GM12878 (cell line): ENCODE measurements around the gene SSMEM1. TPM values are rescaled to one million over a fixed set of nuclear protein-coding genes. Genes with fewer than 3 reads are reported as not detected.

Experiments used
- ATAC-seq: fragments of 200-7000 bp; cut with Tn5 transposase; 3 replicates; pipeline ENCODE4 v1.9.1; 2020; ENCODE audit warnings: mild to moderate bottlenecking, moderate library complexity
- BruUV-seq: library from RNA; stranded (reverse); fragments of 400-500 nt; replicated peaks from 2 replicates; lab custom pipeline; 2021; lab: Mats Ljungman, UMichigan
- CTCF ChIA-PET: fragments of 300-600 bp; sonication (Branson Sonifier 250); formaldehyde crosslinking; extraction: SDS; loops from one replicate; lab custom pipeline; 2021; ENCODE audit warnings: inconsistent platforms; lab: Yijun Ruan, JAX
- POLR2A ChIA-PET: fragments of 350-600 bp; formaldehyde crosslinking; extraction: SDS; loops from one replicate; lab custom pipeline; 2021; ENCODE audit warnings: inconsistent platforms; lab: Charles Lee
- RAD21 ChIA-PET: fragments of 300-600 bp; sonication (Branson Sonifier 250); formaldehyde crosslinking; loops from one replicate; lab custom pipeline; 2023; ENCODE audit warnings: antibody characterized with exemption; ENCODE audit not compliant: unreplicated experiment; lab: Charles Lee
- SMC1A ChIA-PET: fragments of 300-600 bp; sonication (Branson Sonifier 250); formaldehyde crosslinking; loops from one replicate; lab custom pipeline; 2023; ENCODE audit not compliant: unreplicated experiment, uncharacterized antibody; lab: Charles Lee
- DNase-seq: peaks from one replicate; pipeline ENCODE4 v3.0.0-alpha.2; 2011; ENCODE audit warnings: low read depth, low spot score
- FAIRE-seq: peaks from 3 replicates; lab custom pipeline; 2011; peaks lifted over from hg19 to GRCh38; lab: Jason Lieb, UNC
- H2AFZ ChIP-seq: 2 replicates; pipeline ENCODE4 v1.6.0; 2011; ENCODE audit warnings: low read depth, low read length, control low read depth; ENCODE audit not compliant: control insufficient read depth
- H3K27ac ChIP-seq: 2 replicates; pipeline ENCODE4 v1.5.1; 2011; ENCODE audit warnings: control low read depth; ENCODE audit not compliant: control insufficient read depth, insufficient read depth
- H3K27me3 ChIP-seq, 2 experiments: replicated peaks in 1 of 2; 2 replicates each; pipeline versions ENCODE4 v1.6.0 to v1.6.1; 2011; ENCODE audit warnings: low read length in 1 of 2; ENCODE audit not compliant: control insufficient read depth in 2 of 2, insufficient read depth in 2 of 2
- H3K36me3 ChIP-seq, 2 experiments: 2 replicates each; pipeline ENCODE4 v1.5.1; 2011; ENCODE audit warnings: low read length in 1 of 2; ENCODE audit not compliant: control insufficient read depth in 2 of 2, insufficient read depth in 2 of 2
- H3K4me1 ChIP-seq: 2 replicates; pipeline ENCODE4 v1.6.1; 2011; ENCODE audit warnings: mild to moderate bottlenecking, low read length, moderate library complexity, mixed read lengths; ENCODE audit not compliant: control insufficient read depth, insufficient read depth
- H3K4me2 ChIP-seq: 2 replicates; pipeline ENCODE4 v1.6.0; 2011; ENCODE audit warnings: control low read depth; ENCODE audit not compliant: control insufficient read depth, insufficient read depth
- H3K4me3 ChIP-seq: fragments of 200-600 bp; sonication (generic); 2 replicates; pipeline ENCODE4 v1.5.1; 2016
- H3K79me2 ChIP-seq: 2 replicates; pipeline ENCODE4 v1.6.0; 2011; ENCODE audit warnings: low read length; ENCODE audit not compliant: control insufficient read depth, insufficient read depth
- H3K9ac ChIP-seq: 2 replicates; pipeline ENCODE4 v1.8.0; 2011; ENCODE audit warnings: low read length, control low read depth, mixed read lengths; ENCODE audit not compliant: control insufficient read depth, insufficient read depth
- H3K9me3 ChIP-seq: replicated peaks from 3 replicates; pipeline ENCODE4 v1.5.1; 2011; ENCODE audit warnings: mild to moderate bottlenecking, low read length; ENCODE audit not compliant: control insufficient read depth, insufficient read depth
- H4K20me1 ChIP-seq: 2 replicates; pipeline ENCODE4 v1.6.0; 2011; ENCODE audit not compliant: control insufficient read depth, insufficient read depth
- EED ChIP-seq: sonication (generic); IDR thresholded peaks from 2 replicates; pipeline ENCODE4 v1.6.1; 2016; ENCODE audit warnings: antibody characterized with exemption, low read depth
- EZH2 ChIP-seq: IDR thresholded peaks from 2 replicates; pipeline ENCODE4 v1.6.1; 2012; ENCODE audit warnings: low read depth, mild to moderate bottlenecking, control low read depth, inconsistent platforms, low read length, borderline replicate concordance; ENCODE audit not compliant: control insufficient read depth
- FOXM1 ChIP-seq: IDR thresholded peaks from 2 replicates; pipeline ENCODE4 v1.6.1; 2012; ENCODE audit warnings: low read depth, mild to moderate bottlenecking, inconsistent platforms, low read length, moderate library complexity
- MTA2 ChIP-seq: fragments of 450-650 bp; IDR thresholded peaks from 2 replicates; pipeline ENCODE4 v1.6.1; 2016; ENCODE audit warnings: low read depth, mild to moderate bottlenecking, moderate library complexity
- NBN ChIP-seq: fragments of 450-650 bp; IDR thresholded peaks from 2 replicates; pipeline ENCODE4 v1.6.1; 2016
- PAX8 ChIP-seq: fragments of 450-650 bp; IDR thresholded peaks from 2 replicates; pipeline ENCODE4 v1.6.1; 2017; ENCODE audit warnings: mild to moderate bottlenecking, moderate library complexity
- STAT3 ChIP-seq: IDR thresholded peaks from 2 replicates; pipeline ENCODE4 v1.6.1; 2011; ENCODE audit warnings: low read depth, low read length, improper control_type of control experiment
- TBL1XR1 ChIP-seq: IDR thresholded peaks from 2 replicates; pipeline ENCODE4 v1.6.1; 2012; ENCODE audit warnings: low read depth, low read length, improper control_type of control experiment
- TCF3 ChIP-seq: IDR thresholded peaks from 2 replicates; pipeline ENCODE4 v1.6.1; 2012; ENCODE audit warnings: low read depth, mild to moderate bottlenecking, low read length, borderline replicate concordance; ENCODE audit not compliant: insufficient read depth
- YY1 ChIP-seq: IDR thresholded peaks from 2 replicates; pipeline ENCODE4 v1.6.1; 2011; ENCODE audit warnings: low read depth, mild to moderate bottlenecking, low read length
- WGBS: methylation state at CpG from one replicate; pipeline ENCODE4 v1.1.6; 2016; ENCODE audit warnings: low lambda C conversion rate; ENCODE audit not compliant: insufficient replicate concordance, insufficient coverage; ENCODE audit errors: missing lambda C conversion rate; 5-methylcytosine and 5-hydroxymethylcytosine counted together
- in situ Hi-C: fragments of 300-500 bp; cut with MboI; formaldehyde crosslinking; loops from 9 replicates; pipeline ENCODE4 v1.14.3; 2018; ENCODE audit warnings: mixed read lengths
- intact Hi-C: fragments of 100-400 bp; cut with micrococcal nuclease; formaldehyde crosslinking; loops from one replicate; pipeline ENCODE4 v1.14.2; 2022; ENCODE audit not compliant: unreplicated experiment
- polyA plus RNA-seq, 11 experiments: library from polyadenylated mRNA; depleted of rRNA in 4 of 11; unstranded in 6 of 11; stranded (reverse) in 5 of 11; fragments of >200 nt; fragmentation: Nextera tagmentation in 4 of 11; fragmentation: Illumina TruSeq in 1 of 11; extraction: Ambion mirVana in 4 of 11; extraction: Trizol in 1 of 11; gene quantifications; 1 replicate in 1 of 11; 2 replicates in 10 of 11; pipeline versions ENCODE4 v1.2.1 to v1.2.3, GENCODE V29; 2011 to 2016; ENCODE audit warnings: inconsistent platforms in 2 of 11, missing spikeins in 2 of 11, low read depth in 1 of 11
- total RNA-seq, 4 experiments: library from RNA; depleted of rRNA in 3 of 4; stranded (reverse); fragments of >200 nt in 3 of 4; fragmentation: Illumina TruSeq in 1 of 4; extraction: Trizol in 1 of 4; gene quantifications; 2 replicates each; pipeline versions ENCODE4 v1.2.1 to v1.2.3, GENCODE V29; 2013 to 2021
- TF ChIP-seq, protein P1 (sequence below): fragments of 450-650 bp; IDR thresholded peaks from 2 replicates; pipeline ENCODE4 v1.6.1; 2017; ENCODE audit warnings: mild to moderate bottlenecking, low read depth, inconsistent platforms; ENCODE audit not compliant: poor library complexity, severe bottlenecking
- TF ChIP-seq, protein P2 (sequence below): fragments of 150-350 bp; IDR thresholded peaks from 2 replicates; pipeline ENCODE4 v1.6.1; 2014; ENCODE audit warnings: mild to moderate bottlenecking, low read depth, low read length
- TF ChIP-seq, protein P3 (sequence below): fragments of 450-650 bp; IDR thresholded peaks from 2 replicates; pipeline ENCODE4 v1.6.1; 2016; ENCODE audit warnings: mild to moderate bottlenecking

Gene SSMEM1
- total and polyA plus RNA-seq, 10 of the 15 experiments (the other 5 are each of a cell fraction or from before 2014, with no cell fraction given) = not detected

DNA sequence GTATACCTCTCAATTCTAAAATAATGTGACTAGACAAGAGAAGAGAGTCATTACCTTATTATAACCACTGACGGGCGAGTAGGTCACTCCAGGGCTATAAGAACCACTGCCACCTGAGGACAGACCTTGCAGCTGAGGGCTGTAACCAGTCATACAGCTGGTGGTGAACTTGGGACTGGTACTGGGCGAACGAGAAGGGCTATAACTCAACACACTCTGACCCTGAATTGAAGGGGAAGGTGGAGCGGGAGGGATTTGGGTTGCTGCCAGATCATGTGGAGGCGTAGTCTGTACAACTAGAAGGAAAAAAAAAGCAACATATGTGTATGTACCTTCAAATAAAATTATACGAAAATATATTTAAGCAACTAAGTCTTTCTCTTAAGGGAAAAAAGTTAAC lies 5.9 kb upstream of the SSMEM1 start:
- 83% methylated on average over 7 of the region's 7 CpGs for WGBS
- no peak overlapping the region for H3K9ac ChIP-seq
- H3K27me3 ChIP-seq = no peaks in the 10 kb centered on the region
- no peak overlapping the region for H2AFZ ChIP-seq
- SMC1A ChIA-PET = interaction anchor here (0.6 kb wide), 1 partner anchor 114 kb away, joined by 3 read pairs; no protein-coding TSS in a partner anchor
- H3K4me3 ChIP-seq = no peak overlapping the region
- no TSS peak for BruUV-seq
- no peak for FAIRE-seq
- no peak overlapping the region for H3K27ac ChIP-seq
- intact Hi-C loops = no loop called here
- peaks cover 1 to 33% of the 10 kb centered on the region in 2 experiments; a peak in 3 of 4 replicates for H3K36me3 ChIP-seq
- no peaks in the 10 kb centered on the region for H4K20me1 ChIP-seq
- no peak for DNase-seq
- H3K4me2 ChIP-seq = no peak overlapping the region
- POLR2A ChIA-PET = interaction anchor here (0.9 kb wide), 1 partner anchor 11 kb away, joined by 3 read pairs; no protein-coding TSS in a partner anchor
- peaks cover 12% of the 10 kb centered on the region for H3K79me2 ChIP-seq
- RAD21 ChIA-PET = no interaction called here
- TF ChIP-seq MTA2 (no peak), STAT3 (no peak), EZH2 (no peak), TCF3 (no peak), PAX8 (no peak), NBN (no peak), YY1 (no peak), FOXM1 (no peak), EED (no peak), TBL1XR1 (no peak)
- TF ChIP-seq, protein P1, sequence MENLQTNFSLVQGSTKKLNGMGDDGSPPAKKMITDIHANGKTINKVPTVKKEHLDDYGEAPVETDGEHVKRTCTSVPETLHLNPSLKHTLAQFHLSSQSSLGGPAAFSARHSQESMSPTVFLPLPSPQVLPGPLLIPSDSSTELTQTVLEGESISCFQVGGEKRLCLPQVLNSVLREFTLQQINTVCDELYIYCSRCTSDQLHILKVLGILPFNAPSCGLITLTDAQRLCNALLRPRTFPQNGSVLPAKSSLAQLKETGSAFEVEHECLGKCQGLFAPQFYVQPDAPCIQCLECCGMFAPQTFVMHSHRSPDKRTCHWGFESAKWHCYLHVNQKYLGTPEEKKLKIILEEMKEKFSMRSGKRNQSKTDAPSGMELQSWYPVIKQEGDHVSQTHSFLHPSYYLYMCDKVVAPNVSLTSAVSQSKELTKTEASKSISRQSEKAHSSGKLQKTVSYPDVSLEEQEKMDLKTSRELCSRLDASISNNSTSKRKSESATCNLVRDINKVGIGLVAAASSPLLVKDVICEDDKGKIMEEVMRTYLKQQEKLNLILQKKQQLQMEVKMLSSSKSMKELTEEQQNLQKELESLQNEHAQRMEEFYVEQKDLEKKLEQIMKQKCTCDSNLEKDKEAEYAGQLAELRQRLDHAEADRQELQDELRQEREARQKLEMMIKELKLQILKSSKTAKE = no peak
- TF ChIP-seq, protein P2, sequence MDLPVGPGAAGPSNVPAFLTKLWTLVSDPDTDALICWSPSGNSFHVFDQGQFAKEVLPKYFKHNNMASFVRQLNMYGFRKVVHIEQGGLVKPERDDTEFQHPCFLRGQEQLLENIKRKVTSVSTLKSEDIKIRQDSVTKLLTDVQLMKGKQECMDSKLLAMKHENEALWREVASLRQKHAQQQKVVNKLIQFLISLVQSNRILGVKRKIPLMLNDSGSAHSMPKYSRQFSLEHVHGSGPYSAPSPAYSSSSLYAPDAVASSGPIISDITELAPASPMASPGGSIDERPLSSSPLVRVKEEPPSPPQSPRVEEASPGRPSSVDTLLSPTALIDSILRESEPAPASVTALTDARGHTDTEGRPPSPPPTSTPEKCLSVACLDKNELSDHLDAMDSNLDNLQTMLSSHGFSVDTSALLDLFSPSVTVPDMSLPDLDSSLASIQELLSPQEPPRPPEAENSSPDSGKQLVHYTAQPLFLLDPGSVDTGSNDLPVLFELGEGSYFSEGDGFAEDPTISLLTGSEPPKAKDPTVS = no peak
- TF ChIP-seq, protein P3, sequence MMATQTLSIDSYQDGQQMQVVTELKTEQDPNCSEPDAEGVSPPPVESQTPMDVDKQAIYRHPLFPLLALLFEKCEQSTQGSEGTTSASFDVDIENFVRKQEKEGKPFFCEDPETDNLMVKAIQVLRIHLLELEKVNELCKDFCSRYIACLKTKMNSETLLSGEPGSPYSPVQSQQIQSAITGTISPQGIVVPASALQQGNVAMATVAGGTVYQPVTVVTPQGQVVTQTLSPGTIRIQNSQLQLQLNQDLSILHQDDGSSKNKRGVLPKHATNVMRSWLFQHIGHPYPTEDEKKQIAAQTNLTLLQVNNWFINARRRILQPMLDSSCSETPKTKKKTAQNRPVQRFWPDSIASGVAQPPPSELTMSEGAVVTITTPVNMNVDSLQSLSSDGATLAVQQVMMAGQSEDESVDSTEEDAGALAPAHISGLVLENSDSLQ = no peak
- in situ Hi-C loops = no loop called here
- H3K9me3 ChIP-seq = no peaks in the 10 kb centered on the region; the same call in 2 of the 3 replicates
- CTCF ChIA-PET = interaction anchor here (0.7 kb wide), 2 partner anchors 24 to 118 kb away, joined by 3 to 4 read pairs; no protein-coding TSS in a partner anchor
- no peak for ATAC-seq
- no peaks in the 10 kb centered on the region for H3K4me1 ChIP-seq
